Caki2 (cell line): ENCODE results near the gene COBL. TPM values are rescaled to one million over a fixed set of nuclear protein-coding genes. Genes with fewer than 3 reads are reported as not detected.

ENCODE experiments used
- DNase-seq: peaks from one replicate; pipeline ENCODE4 v3.0.0-alpha.2; 2015; ENCODE audit warnings: low read depth
- in situ Hi-C: cut with HindIII; loops from 2 replicates; pipeline ENCODE4 v1.10.0; 2016; ENCODE audit warnings: low sequenced_read_pairs, low pct_unique_long_range_greater_than_20kb, mixed read lengths
- total RNA-seq: library from RNA; depleted of rRNA; stranded (reverse); fragments of >200 nt; shearing (Covaris generic); gene quantifications from 2 replicates; pipeline ENCODE4 v1.2.3, GENCODE V29; 2014; ENCODE audit warnings: low replicate concordance

Gene COBL
- total RNA-seq, 1 experiment from 2014 or later: 1.3 TPM

- in situ Hi-C loops: no loop called here
- no peak for DNase-seq
These were observed 18.4 kb upstream of the COBL start for GRCh38 chr7:51335057-51335456.

- no peak for DNase-seq
- in situ Hi-C loops: no loop called here
These were observed 13.2 kb upstream of the COBL start for GRCh38 chr7:51329696-51330263.

- DNase-seq: peak; percentile 30
- in situ Hi-C loops: no loop called here
These were observed 11.8 kb upstream of the COBL start for GRCh38 chr7:51328351-51328801.

- no peak for DNase-seq
- in situ Hi-C loops: no loop called here
These were observed 10.7 kb upstream of the COBL start for GRCh38 chr7:51327287-51327717.

- in situ Hi-C loops: no loop called here
- DNase-seq: no peak
These were observed 10.2 kb upstream of the COBL start for GRCh38 chr7:51326656-51327286.

GRCh38 chr7:51325908-51326307, 9.3 kb upstream of the COBL start:
- in situ Hi-C loops: no loop called here
- no peak for DNase-seq

- in situ Hi-C loops: no loop called here
- no peak for DNase-seq
These were observed 8.7 kb upstream of the COBL start for GRCh38 chr7:51325261-51325676.

- DNase-seq: no peak
These were observed 7.7 kb upstream of the COBL start for GRCh38 chr7:51324206-51324898.

GRCh38 chr7:51321961-51322515, 5.4 kb upstream of the COBL start:
- in situ Hi-C loops: no loop called here
- DNase-seq: no peak

More at GRCh38 chr7:51324206-51324898, 7.7 kb upstream of the COBL start:
- in situ Hi-C loops: no loop called here

GRCh38 chr7:51318886-51319579, 2.4 kb upstream of the COBL start:
- no peak for DNase-seq
- in situ Hi-C loops: no loop called here

- in situ Hi-C loops: no loop called here
- no peak for DNase-seq
These were observed 1.4 kb upstream of the COBL start for GRCh38 chr7:51318001-51318400.

GRCh38 chr7:51317582-51317910, 937 bp upstream of the COBL start:
- no peak for DNase-seq
- in situ Hi-C loops: no loop called here

- in situ Hi-C loops: no loop called here
- peak; percentile 25 for DNase-seq
These were observed 345 bp downstream of the COBL start for GRCh38 chr7:51316262-51316665.

GRCh38 chr7:51315393-51316261, 982 bp downstream of the COBL start:
- in situ Hi-C loops: no loop called here
- peak; percentile 16 for DNase-seq

- in situ Hi-C loops: no loop called here
- DNase-seq: no peak
These were observed 1.9 kb downstream of the COBL start for GRCh38 chr7:51314726-51315125.

GRCh38 chr7:51313738-51314425, 2.7 kb downstream of the COBL start:
- in situ Hi-C loops: no loop called here
- no peak for DNase-seq

- no peak for DNase-seq
- in situ Hi-C loops: no loop called here
These were observed 3.5 kb downstream of the COBL start for GRCh38 chr7:51312951-51313737.
